ENCODE measurements around the gene SPON1.

DNA sequence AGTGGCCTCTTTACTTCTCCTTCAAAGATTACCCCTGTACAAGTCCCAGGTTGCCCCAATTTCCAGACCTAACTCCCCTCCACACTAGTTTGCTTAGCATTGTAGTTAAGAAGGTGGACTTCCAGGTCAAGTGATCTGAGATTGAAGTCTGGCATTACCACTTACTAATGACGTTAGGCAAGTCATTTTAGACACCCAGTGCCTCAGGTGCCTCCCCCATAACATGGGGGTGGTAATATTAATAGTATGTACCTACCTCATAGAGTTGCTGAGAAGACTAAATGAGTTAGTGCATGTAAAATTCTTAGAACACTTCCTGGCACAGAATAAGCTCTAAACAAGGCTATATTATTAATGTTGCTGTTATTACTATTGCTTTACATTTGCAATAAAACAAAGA lies 93.4 kb downstream of the SPON1 start:
- no peak for TF ChIP-seq CTCF (IDR thresholded peaks at IDR 0.05; ENCODE audit: borderline replicate concordance, extremely low read depth, low read length, poor library complexity, severe bottlenecking)
- TF ChIP-seq EZH2 (IDR thresholded peaks at IDR 0.05; ENCODE audit: borderline replicate concordance, low read depth, low read length, severe bottlenecking): no peak
